HG03571 (cell line): Measurements from ENCODE around the gene AMPH.
"Not testable (repeated sequence)": the region's sequence is repeated elsewhere in the genome, so short reads cannot be mapped to it uniquely, and the experiment has no call there.

Experiments used
- ATAC-seq: cut with Tn5 transposase; IDR thresholded peaks from one replicate; pipeline ENCODE4 v1.9.1; 2021; ENCODE audit not compliant: unreplicated experiment

The AMPH gene

GRCh38 chr7:38628630-38629385 lies 2.4 kb downstream of the AMPH start:
- ATAC-seq = no peak

- ATAC-seq = no peak
Observed at GRCh38 chr7:38625866-38626265, 5.3 kb downstream of the AMPH start.

- no peak for ATAC-seq
Observed at GRCh38 chr7:38615665-38616064, 15.5 kb downstream of the AMPH start.

- no peak for ATAC-seq
Observed at GRCh38 chr7:38607466-38607865, 23.7 kb downstream of the AMPH start.

GRCh38 chr7:38600741-38601140 lies 30.4 kb downstream of the AMPH start:
- no peak for ATAC-seq

- ATAC-seq = no peak
Observed at GRCh38 chr7:38594949-38595348, 36.2 kb downstream of the AMPH start.

GRCh38 chr7:38592737-38593288 lies 38.4 kb downstream of the AMPH start:
- ATAC-seq = no peak

- ATAC-seq = no peak
Observed at GRCh38 chr7:38585572-38586354, 45.4 kb downstream of the AMPH start.

- no peak for ATAC-seq
Observed at GRCh38 chr7:38584443-38585210, 46.5 kb downstream of the AMPH start.

GRCh38 chr7:38580485-38580884 lies 50.7 kb downstream of the AMPH start:
- no peak for ATAC-seq

GRCh38 chr7:38574086-38574485 lies 57.1 kb downstream of the AMPH start:
- no peak for ATAC-seq

- not testable (repeated sequence) for ATAC-seq
Observed at GRCh38 chr7:38571620-38572019, 59.6 kb downstream of the AMPH start.

- no peak for ATAC-seq
Observed at GRCh38 chr7:38568497-38568896, 62.7 kb downstream of the AMPH start.

GRCh38 chr7:38565289-38565688 lies 65.9 kb downstream of the AMPH start:
- ATAC-seq = no peak

GRCh38 chr7:38563741-38564140 lies 67.4 kb downstream of the AMPH start:
- no peak for ATAC-seq

- ATAC-seq = no peak
Observed at GRCh38 chr7:38561166-38561565, 70.0 kb downstream of the AMPH start.

- ATAC-seq = no peak
Observed at GRCh38 chr7:38558761-38559345, 72.3 kb downstream of the AMPH start.

GRCh38 chr7:38554586-38554985 lies 76.6 kb downstream of the AMPH start:
- no peak for ATAC-seq

- ATAC-seq = no peak
Observed at GRCh38 chr7:38550836-38551235, 80.3 kb downstream of the AMPH start.

- ATAC-seq = no peak
Observed at GRCh38 chr7:38548605-38549004, 82.6 kb downstream of the AMPH start.

GRCh38 chr7:38546763-38547162 lies 84.4 kb downstream of the AMPH start:
- ATAC-seq = no peak
